HepG2 (cell line): ENCODE measurements around the gene TXNIP. TPM values are rescaled to one million over a fixed set of nuclear protein-coding genes. Genes with fewer than 3 reads are reported as not detected.

ENCODE experiments used
- ATAC-seq: fragments of 200-7000 bp; cut with Tn5 transposase; 3 replicates; pipeline ENCODE4 v1.9.1; 2020; ENCODE audit warnings: mild to moderate bottlenecking, moderate library complexity
- BruUV-seq: library from RNA; stranded (reverse); fragments of 400-500 nt; replicated peaks from 2 replicates; lab custom pipeline; 2021; lab: Mats Ljungman, UMichigan
- CTCF ChIA-PET: fragments of 300-600 bp; formaldehyde crosslinking; extraction: SDS; loops from one replicate; lab custom pipeline; 2021; ENCODE audit warnings: low total read pairs, inconsistent platforms, low intra/inter-chr PET ratio; lab: Yijun Ruan, JAX
- POLR2A ChIA-PET: fragments of 350-600 bp; sonication (Branson Sonifier 250); formaldehyde crosslinking; loops from one replicate; lab custom pipeline; 2020; ENCODE audit warnings: antibody characterized with exemption, inconsistent platforms; lab: Yijun Ruan, JAX
- DNase-seq: peaks from one replicate; pipeline ENCODE4 v3.0.0-alpha.2; 2015; ENCODE audit warnings: low spot score
- FAIRE-seq: peaks from 3 replicates; lab custom pipeline; 2011; peaks lifted over from hg19 to GRCh38; lab: Jason Lieb, UNC
- H2AFZ ChIP-seq: one replicate; pipeline ENCODE4 v1.6.1; 2011; ENCODE audit warnings: low read length, inconsistent platforms
- H3K27ac ChIP-seq: fragments of 300-600 bp; 3 replicates; pipeline ENCODE4 v1.8.0; 2011; ENCODE audit warnings: mixed run types, mild to moderate bottlenecking, mixed read lengths, low read length, inconsistent platforms; ENCODE audit not compliant: insufficient read depth; ENCODE audit errors: extremely low read length
- H3K27me3 ChIP-seq, 2 experiments: fragments of 200-600 bp in 1 of 2; 2 replicates in 1 of 2; 3 replicates in 1 of 2; pipeline versions ENCODE4 v1.6.0 to v1.8.0; 2011; ENCODE audit warnings: low read length in 2 of 2, mild to moderate bottlenecking in 2 of 2, moderate library complexity in 2 of 2, inconsistent platforms in 1 of 2; ENCODE audit not compliant: insufficient read depth in 2 of 2, control insufficient read depth in 1 of 2
- H3K36me3 ChIP-seq, 2 experiments: fragments of 200-600 bp in 1 of 2; replicated peaks in 1 of 2; 2 replicates in 1 of 2; 3 replicates in 1 of 2; pipeline versions ENCODE4 v1.5.1 to v1.8.0; 2011; ENCODE audit warnings: low read length in 2 of 2, inconsistent platforms in 1 of 2; ENCODE audit not compliant: insufficient read depth in 2 of 2, control insufficient read depth in 1 of 2
- H3K4me1 ChIP-seq: 2 replicates; pipeline ENCODE4 v1.5.1; 2012; ENCODE audit warnings: low read length, inconsistent platforms; ENCODE audit not compliant: insufficient read depth
- H3K4me2 ChIP-seq: 2 replicates; pipeline ENCODE4 v1.6.0; 2011; ENCODE audit warnings: low read depth, low read length, inconsistent platforms
- H3K4me3 ChIP-seq, 3 experiments: fragments of 200-600 bp in 1 of 3; sonication (generic), shearing (Covaris generic) in 1 of 3; replicated peaks in 1 of 3; 2 replicates each; pipeline ENCODE4 v1.5.1; 2011 to 2016; ENCODE audit warnings: low read length in 3 of 3, inconsistent platforms in 2 of 3, low read depth in 2 of 3, mild to moderate bottlenecking in 2 of 3, control low read depth in 1 of 3, mixed read lengths in 1 of 3; ENCODE audit not compliant: insufficient read depth in 1 of 3
- H3K79me2 ChIP-seq: one replicate; pipeline ENCODE4 v1.6.1; 2011; ENCODE audit warnings: low read length, inconsistent platforms; ENCODE audit not compliant: insufficient read depth
- H3K9ac ChIP-seq: 2 replicates; pipeline ENCODE4 v1.6.0; 2011; ENCODE audit warnings: mild to moderate bottlenecking, low read depth, low read length, inconsistent platforms; ENCODE audit not compliant: insufficient read depth
- H3K9me3 ChIP-seq: 2 replicates; pipeline ENCODE4 v1.5.1; 2012; ENCODE audit warnings: mild to moderate bottlenecking, low read length
- H4K20me1 ChIP-seq: 2 replicates; pipeline ENCODE4 v1.6.0; 2011; ENCODE audit warnings: inconsistent platforms, mild to moderate bottlenecking, low read length, moderate library complexity; ENCODE audit not compliant: insufficient read depth
- ESRRA ChIP-seq: sonication (generic); formaldehyde crosslinking; IDR thresholded peaks from 2 replicates; pipeline ENCODE4 v1.5.1; 2020; ENCODE audit warnings: mild to moderate bottlenecking, low read depth, missing genetic modification reagents
- FOXK2 ChIP-seq: fragments of 450-650 bp; IDR thresholded peaks from 2 replicates; pipeline ENCODE4 v1.6.1; 2016
- SRSF1 ChIP-seq: fragments of 200-400 bp; formaldehyde crosslinking; optimal IDR thresholded peaks from 2 replicates; pipeline ENCODE3; 2017; ENCODE audit warnings: mild to moderate bottlenecking, low read depth, low read length, moderate library complexity
- TP53 ChIP-seq: sonication (generic); formaldehyde crosslinking; conservative IDR thresholded peaks from 2 replicates; pipeline ENCODE4 v1.4.0; 2020; ENCODE audit warnings: missing genetic modification reagents
- ZNF275 ChIP-seq: sonication (generic); formaldehyde crosslinking; IDR thresholded peaks from 2 replicates; pipeline ENCODE4 v1.8.0; 2022; ENCODE audit warnings: missing genetic modification reagents, mild to moderate bottlenecking, inconsistent platforms, borderline replicate concordance
- ZNF318 ChIP-seq: sonication (generic); formaldehyde crosslinking; IDR thresholded peaks from 2 replicates; pipeline ENCODE4 v1.4.0; 2020; ENCODE audit warnings: mild to moderate bottlenecking, missing genetic modification reagents
- ZNF605 ChIP-seq: sonication (generic); formaldehyde crosslinking; IDR thresholded peaks from 2 replicates; pipeline ENCODE4 v1.8.0; 2022; ENCODE audit warnings: mild to moderate bottlenecking, missing genetic modification reagents
- ZNF639 ChIP-seq: conservative IDR thresholded peaks from 2 replicates; pipeline ENCODE4 v1.6.1; 2018; ENCODE audit warnings: missing genetic modification reagents
- ZNF792 ChIP-seq: IDR thresholded peaks from 2 replicates; pipeline ENCODE4 v1.6.1; 2016
- WGBS: methylation state at CpG from one replicate; pipeline ENCODE4 v1.1.6; 2017; ENCODE audit warnings: low lambda C conversion rate; 5-methylcytosine and 5-hydroxymethylcytosine counted together
- in situ Hi-C: cut with HindIII; loops from 2 replicates; pipeline ENCODE4 v1.10.0; 2017; ENCODE audit warnings: low pct_unique_long_range_greater_than_20kb; ENCODE audit not compliant: extremely low pct_ligation_motif_present
- intact Hi-C: fragments of 100-400 bp; cut with micrococcal nuclease; formaldehyde crosslinking; loops from one replicate; pipeline ENCODE4 v1.10.0; 2022; ENCODE audit not compliant: unreplicated experiment
- polyA plus RNA-seq, 8 experiments: library from polyadenylated mRNA; depleted of rRNA in 3 of 8; stranded (reverse) in 7 of 8; unstranded in 1 of 8; fragments of >200 nt; fragmentation: Illumina TruSeq in 4 of 8; extraction: Trizol in 4 of 8; gene quantifications; 2 replicates each; pipeline versions ENCODE4 v1.2.1 to v1.2.3, GENCODE V29; 2011 to 2016; ENCODE audit warnings: low read depth in 4 of 8, missing spikeins in 1 of 8, mixed read lengths in 1 of 8; ENCODE audit not compliant: insufficient read depth in 1 of 8
- total RNA-seq, 5 experiments: library from RNA; depleted of rRNA; stranded (reverse); fragments of >200 nt; fragmentation: Illumina TruSeq; extraction: Trizol; gene quantifications; 2 replicates each; pipeline ENCODE4 v1.2.3, GENCODE V29; 2016; ENCODE audit warnings: low read depth in 1 of 5
- TF ChIP-seq, protein P1 (sequence below): sonication (generic); formaldehyde crosslinking; IDR thresholded peaks from 2 replicates; pipeline ENCODE4 v1.5.1; 2020; ENCODE audit warnings: mild to moderate bottlenecking, missing genetic modification reagents, borderline replicate concordance

TXNIP gene
- total and polyA plus RNA-seq, 2 of the 13 experiments (the other 11 are each of a cell fraction or from before 2014, with no cell fraction given) = 24.4 to 237 TPM

- H4K20me1 ChIP-seq = no peaks in the 10 kb centered on the region
- peak overlapping the region; percentile 11 for H2AFZ ChIP-seq
- intact Hi-C loops (loop anchor here (2.0 kb wide), 1 partner anchor 13 kb away; no protein-coding TSS in a partner anchor), in situ Hi-C loops (no loop called here)
- ChIA-PET POLR2A (interaction anchor here (0.6 to 2.1 kb wide), 3 partner anchors 21 to 109 kb away, joined by 3 to 7 read pairs (median 4); partner anchors contain the start of genes ANKRD34A, POLR3GL and RBM8A), CTCF (no interaction called here)
- peaks cover 76% of the 10 kb centered on the region for H3K4me1 ChIP-seq
- no peaks in the 10 kb centered on the region for H3K36me3 ChIP-seq
- ATAC-seq = peak; percentile 44
- no peaks in the 10 kb centered on the region for H3K79me2 ChIP-seq
- WGBS = 9% methylated on average over 15 of the region's 15 CpGs
- no peak overlapping the region for H3K9ac ChIP-seq
- no peaks in the 10 kb centered on the region for H3K9me3 ChIP-seq
- H3K27ac ChIP-seq = no peak overlapping the region
- peak overlapping the region; percentile 11 to 51 (median 14); a peak in 3 of 6 replicates for H3K4me3 ChIP-seq
- H3K4me2 ChIP-seq = peak overlapping the region; percentile 79
- no TSS peak for BruUV-seq
- peak; percentile 56 for DNase-seq
- H3K27me3 ChIP-seq = no peaks in the 10 kb centered on the region
- FAIRE-seq = peak; percentile 56
- TF ChIP-seq FOXK2 (no peak), SRSF1 (no peak), ZNF318 (CRISPR knock-in tag) (no peak), ZNF605 (no peak), ZNF792 (no peak), ESRRA (CRISPR knock-in tag) (no peak), ZNF639 (CRISPR knock-in tag) (no peak), ZNF275 (CRISPR knock-in tag) (no peak), TP53 (CRISPR knock-in tag) (no peak)
- TF ChIP-seq, protein P1, sequence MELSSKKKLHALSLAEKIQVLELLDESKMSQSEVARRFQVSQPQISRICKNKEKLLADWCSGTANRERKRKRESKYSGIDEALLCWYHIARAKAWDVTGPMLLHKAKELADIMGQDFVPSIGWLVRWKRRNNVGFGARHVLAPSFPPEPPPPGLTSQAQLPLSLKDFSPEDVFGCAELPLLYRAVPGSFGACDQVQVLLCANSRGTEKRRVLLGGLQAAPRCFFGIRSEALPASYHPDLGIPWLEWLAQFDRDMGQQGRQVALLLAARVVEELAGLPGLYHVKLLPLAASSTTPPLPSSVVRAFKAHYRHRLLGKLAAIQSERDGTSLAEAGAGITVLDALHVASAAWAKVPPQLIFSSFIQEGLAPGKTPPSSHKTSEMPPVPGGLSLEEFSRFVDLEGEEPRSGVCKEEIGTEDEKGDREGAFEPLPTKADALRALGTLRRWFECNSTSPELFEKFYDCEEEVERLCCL (CRISPR knock-in tag) = no peak
Observed at GRCh38 chr1:145985502-145986439, 10.6 kb downstream of the TXNIP start.
